ENCODE measurements around the gene MS4A6A.
A peak's percentile ranks its signal among the peaks of the same experiment; 100 is the strongest.

Gene MS4A6A

GRCh38 chr11:60169264-60169915, 13.5 kb downstream of the MS4A6A start:
- Histone ChIP-seq H3K79me2 (no peaks in the 10 kb centered on the region), H3K4me2 (ENCODE audit: low read length) (no peak overlapping the region), H3K36me3 (ENCODE audit: control insufficient read depth, insufficient read depth, low read length) (no peaks in the 10 kb centered on the region), H3K9me3 (ENCODE audit: control insufficient read depth, low read length) (no peaks in the 10 kb centered on the region), H3K4me3 (ENCODE audit: low read depth, low read length) (no peak overlapping the region), H3K27ac (no peak overlapping the region), H3K9ac (no peak overlapping the region), H3K4me1 (no peaks in the 10 kb centered on the region), H3K27me3 (ENCODE audit: control insufficient read depth, insufficient read depth, low read length) (no peaks in the 10 kb centered on the region), H2AFZ (no peak overlapping the region)
- TF ChIP-seq, protein P1, sequence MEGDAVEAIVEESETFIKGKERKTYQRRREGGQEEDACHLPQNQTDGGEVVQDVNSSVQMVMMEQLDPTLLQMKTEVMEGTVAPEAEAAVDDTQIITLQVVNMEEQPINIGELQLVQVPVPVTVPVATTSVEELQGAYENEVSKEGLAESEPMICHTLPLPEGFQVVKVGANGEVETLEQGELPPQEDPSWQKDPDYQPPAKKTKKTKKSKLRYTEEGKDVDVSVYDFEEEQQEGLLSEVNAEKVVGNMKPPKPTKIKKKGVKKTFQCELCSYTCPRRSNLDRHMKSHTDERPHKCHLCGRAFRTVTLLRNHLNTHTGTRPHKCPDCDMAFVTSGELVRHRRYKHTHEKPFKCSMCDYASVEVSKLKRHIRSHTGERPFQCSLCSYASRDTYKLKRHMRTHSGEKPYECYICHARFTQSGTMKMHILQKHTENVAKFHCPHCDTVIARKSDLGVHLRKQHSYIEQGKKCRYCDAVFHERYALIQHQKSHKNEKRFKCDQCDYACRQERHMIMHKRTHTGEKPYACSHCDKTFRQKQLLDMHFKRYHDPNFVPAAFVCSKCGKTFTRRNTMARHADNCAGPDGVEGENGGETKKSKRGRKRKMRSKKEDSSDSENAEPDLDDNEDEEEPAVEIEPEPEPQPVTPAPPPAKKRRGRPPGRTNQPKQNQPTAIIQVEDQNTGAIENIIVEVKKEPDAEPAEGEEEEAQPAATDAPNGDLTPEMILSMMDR (IDR thresholded peaks at IDR 0.05): peak; percentile 11

DNA sequence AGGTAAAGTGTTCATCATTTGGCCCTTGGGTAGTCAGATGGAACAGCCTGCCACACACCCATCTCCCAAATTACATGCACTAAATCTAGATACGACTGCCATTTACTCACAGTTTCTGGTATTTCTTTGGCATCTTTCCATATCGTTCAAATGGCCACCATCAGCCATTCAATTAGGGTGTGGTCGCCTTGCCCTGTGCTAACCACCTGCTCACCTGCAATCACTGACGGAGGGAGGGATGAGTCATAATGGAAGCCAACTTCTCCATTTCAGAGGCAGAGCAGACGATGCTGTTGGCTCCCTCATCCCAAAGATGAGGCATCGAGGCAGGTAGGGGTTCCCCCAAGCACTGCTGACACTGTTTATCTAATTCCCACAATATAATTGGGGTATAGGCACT, 14.6 kb downstream of the MS4A6A start:
- TF ChIP-seq, protein P1 (IDR thresholded peaks at IDR 0.05): no peak
- H3K4me2 ChIP-seq (ENCODE audit: low read length): no peak overlapping the region
- no peaks in the 10 kb centered on the region for H3K36me3 ChIP-seq (ENCODE audit: control insufficient read depth, insufficient read depth, low read length)
- H3K27me3 ChIP-seq (ENCODE audit: control insufficient read depth, insufficient read depth, low read length): no peaks in the 10 kb centered on the region
- no peaks in the 10 kb centered on the region for H3K4me1 ChIP-seq
- H3K9me3 ChIP-seq (ENCODE audit: control insufficient read depth, low read length): no peaks in the 10 kb centered on the region
- no peaks in the 10 kb centered on the region for H3K79me2 ChIP-seq
- H3K9ac ChIP-seq: no peak overlapping the region
- no peak overlapping the region for H3K27ac ChIP-seq
- H2AFZ ChIP-seq: no peak overlapping the region
- H3K4me3 ChIP-seq (ENCODE audit: low read depth, low read length): no peak overlapping the region

DNA sequence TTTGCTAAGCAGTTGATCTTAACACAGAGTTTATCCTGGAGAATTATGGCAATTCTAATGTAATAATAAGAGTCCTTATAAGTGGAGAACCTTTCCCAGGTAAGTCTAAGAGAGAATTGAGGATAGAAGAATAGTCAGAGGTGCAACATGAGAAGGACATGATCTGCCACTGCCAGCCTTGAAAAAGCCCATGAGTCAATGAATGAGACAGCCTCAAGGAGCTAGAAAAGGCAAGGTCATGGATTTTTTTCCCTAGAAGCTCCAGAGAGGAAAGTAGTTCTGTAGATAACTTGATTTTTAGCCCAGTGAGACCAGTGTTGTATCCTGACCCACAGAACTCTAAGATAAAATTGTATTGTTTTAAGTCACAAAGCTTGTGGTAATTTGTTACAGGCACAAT, 16.9 kb downstream of the MS4A6A start:
- TF ChIP-seq, protein P1 (IDR thresholded peaks at IDR 0.05): no peak
- Histone ChIP-seq H3K4me1 (no peaks in the 10 kb centered on the region), H3K36me3 (ENCODE audit: control insufficient read depth, insufficient read depth, low read length) (no peaks in the 10 kb centered on the region), H2AFZ (no peak overlapping the region), H3K9me3 (ENCODE audit: control insufficient read depth, low read length) (no peaks in the 10 kb centered on the region), H3K79me2 (no peaks in the 10 kb centered on the region), H3K4me2 (ENCODE audit: low read length) (no peak overlapping the region), H3K4me3 (ENCODE audit: low read depth, low read length) (no peak overlapping the region), H3K27me3 (ENCODE audit: control insufficient read depth, insufficient read depth, low read length) (no peaks in the 10 kb centered on the region), H3K27ac (no peak overlapping the region), H3K9ac (no peak overlapping the region)

DNA sequence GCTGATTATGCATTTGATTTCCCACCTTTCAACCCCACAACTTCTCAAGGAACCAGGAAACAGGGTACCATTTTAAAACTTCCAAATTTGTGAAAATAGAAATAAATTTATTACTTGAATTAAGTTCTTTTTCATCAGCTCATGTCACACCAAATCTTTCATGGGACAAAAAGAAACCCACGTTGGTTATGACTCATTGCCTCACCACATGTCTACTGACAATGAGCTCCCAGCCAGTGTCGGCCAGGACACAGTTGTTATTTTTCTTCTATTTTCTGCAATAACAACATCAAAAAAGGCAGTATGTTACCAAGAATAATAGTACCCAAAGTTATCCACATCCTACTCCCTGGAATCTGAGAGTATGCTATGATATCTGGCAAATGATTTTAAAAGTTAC, 17.3 kb downstream of the MS4A6A start:
- no peak overlapping the region for H2AFZ ChIP-seq
- no peak overlapping the region for H3K4me2 ChIP-seq (ENCODE audit: low read length)
- no peak overlapping the region for H3K27ac ChIP-seq
- no peaks in the 10 kb centered on the region for H3K79me2 ChIP-seq
- no peaks in the 10 kb centered on the region for H3K4me1 ChIP-seq
- TF ChIP-seq, protein P1 (IDR thresholded peaks at IDR 0.05): no peak
- H3K9ac ChIP-seq: no peak overlapping the region
- H3K9me3 ChIP-seq (ENCODE audit: control insufficient read depth, low read length): no peaks in the 10 kb centered on the region
- H3K36me3 ChIP-seq (ENCODE audit: control insufficient read depth, insufficient read depth, low read length): no peaks in the 10 kb centered on the region
- no peaks in the 10 kb centered on the region for H3K27me3 ChIP-seq (ENCODE audit: control insufficient read depth, insufficient read depth, low read length)
- no peak overlapping the region for H3K4me3 ChIP-seq (ENCODE audit: low read depth, low read length)

- TF ChIP-seq, protein P1 (IDR thresholded peaks at IDR 0.05): no peak
- H3K79me2 ChIP-seq: no peaks in the 10 kb centered on the region
- no peak overlapping the region for H3K9ac ChIP-seq
- H3K36me3 ChIP-seq (ENCODE audit: control insufficient read depth, insufficient read depth, low read length): no peaks in the 10 kb centered on the region
- no peak overlapping the region for H3K4me3 ChIP-seq (ENCODE audit: low read depth, low read length)
- no peaks in the 10 kb centered on the region for H3K27me3 ChIP-seq (ENCODE audit: control insufficient read depth, insufficient read depth, low read length)
- H3K4me2 ChIP-seq (ENCODE audit: low read length): no peak overlapping the region
- H3K4me1 ChIP-seq: no peaks in the 10 kb centered on the region
- no peaks in the 10 kb centered on the region for H3K9me3 ChIP-seq (ENCODE audit: control insufficient read depth, low read length)
- no peak overlapping the region for H3K27ac ChIP-seq
- no peak overlapping the region for H2AFZ ChIP-seq
Observed at GRCh38 chr11:60164550-60165075, 18.3 kb downstream of the MS4A6A start.

All from parathyroid adenoma (tissue), 2 donors.